Mesodermal cell (in vitro differentiated cells): Measurements from ENCODE around the gene CCDC201.
"Not testable (repeated sequence)": the region's sequence is repeated elsewhere in the genome, so short reads cannot be mapped to it uniquely, and the experiment has no call there.

Experiments used
- H3K27ac ChIP-seq: 2 replicates; pipeline ENCODE4 v1.7.0; 2013; ENCODE audit warnings: mild to moderate bottlenecking, low read depth, low read length, moderate library complexity; ENCODE audit not compliant: severe bottlenecking
- H3K36me3 ChIP-seq: 2 replicates; pipeline ENCODE4 v1.7.1; 2013; ENCODE audit warnings: mild to moderate bottlenecking, low read length, moderate library complexity; ENCODE audit not compliant: control insufficient read depth, insufficient read depth
- H3K4me1 ChIP-seq: one replicate; pipeline ENCODE4 v1.7.1; 2013; ENCODE audit warnings: mild to moderate bottlenecking, low read length; ENCODE audit not compliant: insufficient read depth, control insufficient read depth, poor library complexity, severe bottlenecking
- H3K4me3 ChIP-seq: 2 replicates; pipeline ENCODE4 v1.7.0; 2013; ENCODE audit warnings: low read length, control low read depth, mild to moderate bottlenecking; ENCODE audit not compliant: insufficient read depth, poor library complexity, severe bottlenecking; ENCODE audit errors: extremely low read depth
- H3K9me3 ChIP-seq: 2 replicates; pipeline ENCODE4 v1.7.1; 2013; ENCODE audit warnings: mild to moderate bottlenecking, low read length, moderate library complexity; ENCODE audit not compliant: control insufficient read depth
- WGBS, 2 experiments: methylation state at CpG; one replicate each; pipeline ENCODE4 v1.1.5; 2013; ENCODE audit warnings: missing lambda C conversion rate in 2 of 2; ENCODE audit not compliant: insufficient coverage in 2 of 2; 5-methylcytosine and 5-hydroxymethylcytosine counted together

CCDC201 gene

DNA sequence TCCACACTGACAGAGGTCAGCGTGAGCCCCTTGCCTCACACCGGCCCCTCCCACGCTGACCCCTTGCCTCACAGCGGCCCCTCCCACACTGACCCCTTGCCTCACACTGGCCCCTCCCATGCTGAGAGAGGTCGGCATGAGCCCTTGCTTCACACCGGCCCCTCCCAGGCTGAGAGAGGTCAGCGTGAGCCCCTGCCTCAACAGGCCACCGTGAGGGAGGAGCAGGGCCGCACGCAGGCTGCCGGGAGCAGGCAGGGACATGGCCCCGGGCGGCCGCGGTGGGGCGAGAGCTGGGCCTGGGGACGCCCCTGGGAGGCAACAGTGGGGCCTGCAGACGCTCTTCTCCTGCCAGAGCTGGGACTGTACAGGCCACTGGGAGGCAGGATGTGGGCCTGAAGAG is 59.1 kb downstream of the CCDC201 start:
- H3K9me3 ChIP-seq, H3K4me1 ChIP-seq, H3K36me3 ChIP-seq, H3K4me3 ChIP-seq, H3K27ac ChIP-seq: not testable (repeated sequence)
- 93 to 96% methylated on average over 10 to 15 of the region's 18 CpGs for WGBS, 2 experiments

DNA sequence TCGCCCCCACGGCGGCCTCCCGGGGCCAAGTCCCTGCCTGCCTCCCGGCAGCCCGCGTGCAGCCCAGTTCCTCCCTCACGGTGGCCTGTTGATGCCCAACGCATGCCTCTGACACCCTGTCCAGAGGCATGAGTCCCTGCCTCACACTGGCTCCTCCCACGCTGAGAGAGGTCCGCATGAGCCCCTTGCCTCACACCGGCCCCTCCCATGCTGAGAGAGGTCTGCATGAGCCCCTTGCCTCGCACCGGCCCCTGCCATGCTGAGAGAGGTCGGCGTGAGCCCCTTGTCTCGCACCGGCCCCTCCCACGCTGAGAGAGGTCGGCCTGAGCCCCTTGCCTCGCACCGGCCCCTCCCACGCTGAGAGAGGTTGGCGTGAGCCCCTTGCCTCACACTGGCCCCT is 59.9 kb downstream of the CCDC201 start:
- no peaks in the 10 kb centered on the region for H3K4me1 ChIP-seq
- no peaks in the 10 kb centered on the region for H3K9me3 ChIP-seq
- no peaks in the 10 kb centered on the region for H3K36me3 ChIP-seq
- no peak overlapping the region for H3K27ac ChIP-seq
- H3K4me3 ChIP-seq = no peak overlapping the region
- 93 to 97% methylated on average over 7 to 19 of the region's 24 CpGs for WGBS, 2 experiments

DNA sequence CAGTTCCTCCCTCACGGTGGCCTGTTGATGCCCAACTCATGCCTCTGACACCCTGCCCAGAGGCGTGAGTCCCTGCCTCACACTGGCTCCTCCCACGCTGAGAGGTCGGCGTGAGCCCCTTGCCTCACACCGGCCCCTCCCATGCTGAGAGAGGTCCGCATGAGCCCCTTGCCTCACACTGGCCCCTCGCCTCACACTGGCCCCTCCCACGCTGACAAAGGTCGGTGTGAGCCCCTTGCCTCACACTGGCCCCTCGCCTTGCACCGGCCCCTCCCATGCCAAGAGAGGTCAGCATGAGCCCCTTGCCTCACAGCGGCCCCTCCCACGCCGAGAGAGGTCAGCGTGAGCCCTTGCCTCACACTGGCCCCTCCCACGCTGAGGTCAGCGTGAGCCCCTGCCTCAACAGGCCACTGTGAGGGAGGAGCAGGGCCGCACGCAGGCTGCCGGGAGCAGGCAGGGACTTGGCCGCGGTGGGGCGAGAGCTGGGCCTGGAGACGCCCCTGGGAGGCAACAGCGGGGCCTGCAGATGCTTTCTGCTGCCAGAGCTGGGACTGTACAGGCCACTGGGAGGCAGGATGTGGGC is 61.1 kb downstream of the CCDC201 start:
- H3K36me3 ChIP-seq, H3K27ac ChIP-seq, H3K4me3 ChIP-seq, H3K9me3 ChIP-seq, H3K4me1 ChIP-seq: not testable (repeated sequence)
- WGBS, 2 experiments = 89% methylated on average over 24 to 26 of the region's 26 CpGs

DNA sequence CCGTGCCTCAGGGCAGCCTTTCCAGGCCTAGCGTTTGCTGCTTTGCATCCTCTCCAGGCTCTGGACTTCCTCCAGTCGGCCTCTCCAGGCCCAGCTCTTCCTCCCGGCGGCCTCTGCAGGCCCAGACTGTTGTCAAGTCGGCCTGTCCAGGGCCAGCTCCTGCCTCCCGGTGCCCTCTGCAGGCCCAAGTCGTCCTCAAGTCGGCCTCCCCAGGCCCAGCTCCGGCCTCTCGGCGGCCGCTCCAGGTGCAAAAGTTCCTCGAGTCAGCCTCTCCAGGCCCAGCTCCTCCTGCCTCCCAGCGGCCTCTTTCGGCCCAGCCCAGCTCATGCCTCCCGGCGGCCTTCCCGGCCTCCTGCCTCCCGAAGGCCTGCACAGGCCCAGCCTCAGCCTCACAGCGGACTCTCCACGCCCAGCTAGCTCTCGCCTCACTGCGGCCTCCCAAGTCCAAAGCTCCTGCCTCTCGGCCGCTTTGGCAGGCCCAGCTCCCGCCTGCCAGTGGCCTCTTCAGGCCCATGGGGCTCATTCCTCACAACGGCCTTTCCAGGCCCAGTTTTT is 62.4 kb downstream of the CCDC201 start:
- WGBS, 2 experiments = 91% methylated on average over 19 of the region's 28 CpGs
- not testable (repeated sequence) for H3K4me3 ChIP-seq, H3K4me1 ChIP-seq, H3K9me3 ChIP-seq, H3K27ac ChIP-seq, H3K36me3 ChIP-seq
